GM21619 (cell line): ENCODE data around the gene GNB3.

Source experiments
- ATAC-seq: cut with Tn5 transposase; IDR thresholded peaks from one replicate; pipeline ENCODE4 v1.9.1; 2021; ENCODE audit not compliant: unreplicated experiment

GNB3 gene

GRCh38 chr12:6836851-6837250 lies 3.9 kb upstream of the GNB3 start:
- ATAC-seq, result no peak

GRCh38 chr12:6837370-6838060 lies 3.2 kb upstream of the GNB3 start:
- ATAC-seq, result no peak

DNA sequence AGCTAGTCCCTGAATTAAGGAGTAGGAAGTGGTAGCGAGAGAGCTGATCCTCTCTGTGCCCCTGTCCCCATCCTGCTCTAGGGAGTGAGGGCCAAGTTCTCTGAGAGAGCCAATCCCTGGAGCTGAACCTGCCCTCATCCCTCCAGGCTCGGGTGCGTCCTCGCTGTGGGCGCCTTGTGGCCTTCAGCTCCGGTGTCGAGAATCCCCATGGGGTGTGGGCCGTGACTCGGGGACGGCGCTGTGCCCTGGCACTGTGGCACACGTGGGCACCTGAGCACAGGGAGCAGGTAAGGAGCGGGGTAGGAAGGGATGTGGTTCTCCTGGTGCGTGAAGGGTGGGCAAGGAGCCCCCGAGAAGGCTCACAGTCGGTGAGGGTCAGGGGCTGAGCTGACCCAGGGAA lies 1.9 kb upstream of the GNB3 start:
- ATAC-seq, result no peak

DNA sequence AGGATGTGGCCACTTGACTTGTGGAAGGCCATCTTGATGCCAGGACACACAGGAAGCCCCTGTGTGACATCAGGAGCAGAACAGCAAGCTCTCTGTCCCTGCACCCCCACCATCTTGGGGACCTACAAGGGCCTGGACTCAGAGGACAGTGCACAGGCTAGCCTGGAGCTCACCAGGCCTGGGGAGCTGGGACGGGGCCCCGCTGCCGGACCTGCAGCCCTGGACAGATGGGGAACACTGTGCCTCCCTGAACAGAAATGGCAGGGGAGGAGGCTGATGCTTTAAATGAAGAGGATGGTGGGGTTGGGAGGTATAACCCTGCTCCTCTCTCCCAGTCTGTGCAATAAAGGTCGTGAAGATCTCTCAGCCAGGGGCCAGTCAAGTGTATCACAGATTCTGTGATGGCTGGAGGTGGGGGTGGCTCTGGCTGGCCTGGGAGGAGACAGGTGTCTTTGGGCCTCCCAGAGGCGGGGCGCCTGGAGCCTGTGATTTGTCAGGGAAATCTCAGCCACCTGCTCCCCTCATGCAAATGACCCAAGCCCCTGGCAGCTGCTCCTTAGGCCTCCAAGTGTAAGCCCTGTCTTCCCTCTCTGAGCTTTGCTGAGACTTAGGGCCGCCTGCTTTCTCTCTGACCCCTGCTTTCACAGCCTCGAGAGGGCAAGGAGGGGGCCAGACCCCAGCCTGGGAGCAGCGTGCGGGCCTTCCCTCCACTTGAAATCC lies 1.1 kb upstream of the GNB3 start:
- ATAC-seq, result peak; percentile 73

DNA sequence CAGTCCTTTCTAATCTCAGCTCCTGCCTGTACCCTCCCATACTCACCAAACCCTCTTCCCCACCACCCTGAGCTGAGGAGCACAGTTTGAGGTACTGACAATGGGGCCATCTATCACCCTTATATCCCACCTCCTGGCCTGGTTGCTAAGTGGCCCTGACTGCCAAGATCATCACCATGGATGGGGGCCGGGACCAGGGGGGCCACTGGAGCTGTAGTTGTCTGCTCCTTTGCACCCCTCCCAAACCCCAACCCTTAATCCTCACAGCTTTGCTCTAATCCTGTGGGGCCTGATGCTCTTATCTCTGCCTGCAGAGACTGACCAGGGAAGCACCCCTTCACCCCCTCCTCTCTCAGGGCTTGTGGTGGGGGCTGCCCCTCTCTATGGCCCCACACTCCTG lies 395 bp upstream of the GNB3 start:
- ATAC-seq, result no peak

- ATAC-seq, result no peak
Observed at GRCh38 chr12:6842075-6842474, 1.4 kb downstream of the GNB3 start.

DNA sequence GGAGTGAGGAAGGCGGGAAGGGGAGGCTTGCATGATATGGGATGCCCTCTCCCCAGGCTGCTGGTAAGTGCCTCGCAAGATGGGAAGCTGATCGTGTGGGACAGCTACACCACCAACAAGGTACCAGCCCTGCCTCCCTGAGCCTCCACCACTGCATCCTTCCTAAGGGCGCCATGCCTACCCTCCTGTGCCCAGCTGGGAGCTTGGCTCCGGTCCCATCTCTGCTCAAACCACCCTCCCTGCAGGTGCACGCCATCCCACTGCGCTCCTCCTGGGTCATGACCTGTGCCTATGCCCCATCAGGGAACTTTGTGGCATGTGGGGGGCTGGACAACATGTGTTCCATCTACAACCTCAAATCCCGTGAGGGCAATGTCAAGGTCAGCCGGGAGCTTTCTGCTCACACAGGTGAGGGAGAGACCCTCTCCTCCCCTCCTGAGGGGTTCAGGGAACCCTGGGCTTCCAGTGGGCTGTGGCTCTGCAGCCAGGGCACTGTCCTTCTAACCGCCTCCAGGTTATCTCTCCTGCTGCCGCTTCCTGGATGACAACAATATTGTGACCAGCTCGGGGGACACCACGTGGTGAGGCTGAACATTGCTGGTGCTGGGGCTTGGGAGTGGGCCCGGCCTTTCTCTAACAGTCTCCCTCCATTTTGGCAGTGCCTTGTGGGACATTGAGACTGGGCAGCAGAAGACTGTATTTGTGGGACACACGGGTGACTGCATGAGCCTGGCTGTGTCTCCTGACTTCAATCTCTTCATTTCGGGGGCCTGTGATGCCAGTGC lies 2.6 kb downstream of the GNB3 start:
- no peak for ATAC-seq

- ATAC-seq, result no peak
Observed at GRCh38 chr12:6845395-6845794, 4.7 kb downstream of the GNB3 start.

DNA sequence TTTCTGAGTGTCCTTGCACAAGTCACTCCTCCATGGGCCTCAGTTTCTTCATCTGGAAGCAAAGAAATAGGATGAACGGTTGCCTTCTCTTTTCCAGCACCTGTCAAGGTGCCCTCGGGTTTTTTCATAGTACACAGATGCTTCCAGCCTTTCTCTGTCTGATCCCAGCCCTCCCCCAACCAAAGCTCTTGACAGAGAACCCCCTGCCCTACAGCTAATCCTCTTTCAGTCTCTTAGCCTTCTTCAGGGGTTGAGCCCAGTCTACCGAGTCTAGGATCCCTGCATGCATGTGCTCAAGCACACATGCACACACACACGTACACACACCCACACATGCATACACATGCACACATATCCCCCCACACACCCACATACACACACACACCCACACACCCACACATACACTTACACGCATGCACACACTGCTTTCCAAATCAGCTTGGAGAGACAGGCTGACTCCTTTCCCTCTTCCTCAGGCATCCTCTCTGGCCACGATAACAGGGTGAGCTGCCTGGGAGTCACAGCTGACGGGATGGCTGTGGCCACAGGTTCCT lies 5.7 kb downstream of the GNB3 start:
- ATAC-seq, result no peak

DNA sequence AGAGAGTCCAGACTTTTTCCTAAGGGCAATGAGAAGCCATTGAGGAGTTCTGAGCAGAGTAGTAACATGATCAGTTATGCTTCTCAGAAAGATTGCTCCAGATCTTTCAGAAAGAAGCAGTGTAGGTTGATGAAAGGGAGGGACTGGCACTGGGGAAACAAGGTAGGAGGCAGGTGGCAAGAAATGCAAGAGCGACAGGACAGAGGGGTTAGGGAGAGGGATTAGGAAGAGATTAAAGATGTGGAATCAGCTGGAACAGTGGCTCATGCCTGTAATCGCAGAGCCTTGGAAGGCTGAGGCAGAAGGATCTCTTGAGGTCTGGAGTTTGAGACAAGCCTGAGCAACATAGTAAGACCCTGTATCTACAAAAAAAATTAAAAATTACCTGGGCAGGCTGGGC lies 7.0 kb downstream of the GNB3 start:
- ATAC-seq, result no peak

DNA sequence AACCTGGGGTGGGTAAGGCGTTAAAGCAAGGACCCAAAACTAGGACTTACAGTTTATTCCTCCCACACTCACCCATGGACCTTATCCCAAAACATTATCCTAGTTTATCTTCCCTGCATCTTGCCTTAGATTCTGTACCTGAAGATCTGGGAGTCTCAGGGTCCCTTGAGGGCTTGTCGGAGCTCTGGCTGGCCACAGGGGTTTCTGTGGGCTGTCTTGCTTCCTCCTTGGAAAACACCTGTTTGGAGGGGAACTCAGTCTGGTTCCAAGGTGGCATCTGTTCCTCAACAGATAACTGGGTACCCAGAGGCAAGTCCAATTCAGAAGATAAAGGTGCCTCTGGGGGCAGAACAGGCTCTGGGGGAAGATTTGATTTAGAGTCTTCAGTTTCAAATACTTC lies 8.7 kb downstream of the GNB3 start:
- no peak for ATAC-seq

DNA sequence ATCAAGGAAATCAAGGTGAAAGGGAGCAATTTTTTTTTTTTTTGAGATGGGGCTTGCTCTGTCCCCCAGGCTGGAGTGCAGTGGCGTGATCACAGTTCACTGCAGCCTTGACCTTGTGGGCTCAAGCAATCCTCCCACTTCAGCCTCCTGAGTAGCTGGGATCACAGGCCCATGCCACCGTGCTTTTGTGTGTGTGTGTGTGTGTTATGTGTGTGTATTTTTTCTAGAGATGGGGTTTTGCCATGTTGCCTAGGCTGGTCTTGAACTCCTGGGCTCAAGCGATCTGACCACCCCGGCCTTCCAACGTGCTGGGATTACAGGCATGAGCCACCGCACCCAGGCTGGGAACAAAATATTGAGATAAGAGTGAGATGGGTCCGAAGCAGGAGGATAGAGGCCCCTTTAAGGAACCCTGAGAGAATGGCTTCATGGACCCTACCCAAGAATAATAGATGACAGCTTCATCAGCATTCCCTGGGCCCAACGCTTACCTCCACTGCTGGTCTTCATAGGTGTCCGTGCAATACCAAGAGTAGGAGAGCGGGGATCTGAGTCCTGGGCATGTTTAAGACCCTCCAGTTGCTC lies 9.3 kb downstream of the GNB3 start:
- no peak for ATAC-seq

- no peak for ATAC-seq
Observed at GRCh38 chr12:6850796-6851152, 10.0 kb downstream of the GNB3 start.

- ATAC-seq, result peak; percentile 47
Observed at GRCh38 chr12:6851153-6851920, 10.6 kb downstream of the GNB3 start, which contains the start of gene CDCA3. TSS of gene CDCA3 (minus strand) at chr12:6851286. CDS start at chr12:6850952, 334 bp downstream.

DNA sequence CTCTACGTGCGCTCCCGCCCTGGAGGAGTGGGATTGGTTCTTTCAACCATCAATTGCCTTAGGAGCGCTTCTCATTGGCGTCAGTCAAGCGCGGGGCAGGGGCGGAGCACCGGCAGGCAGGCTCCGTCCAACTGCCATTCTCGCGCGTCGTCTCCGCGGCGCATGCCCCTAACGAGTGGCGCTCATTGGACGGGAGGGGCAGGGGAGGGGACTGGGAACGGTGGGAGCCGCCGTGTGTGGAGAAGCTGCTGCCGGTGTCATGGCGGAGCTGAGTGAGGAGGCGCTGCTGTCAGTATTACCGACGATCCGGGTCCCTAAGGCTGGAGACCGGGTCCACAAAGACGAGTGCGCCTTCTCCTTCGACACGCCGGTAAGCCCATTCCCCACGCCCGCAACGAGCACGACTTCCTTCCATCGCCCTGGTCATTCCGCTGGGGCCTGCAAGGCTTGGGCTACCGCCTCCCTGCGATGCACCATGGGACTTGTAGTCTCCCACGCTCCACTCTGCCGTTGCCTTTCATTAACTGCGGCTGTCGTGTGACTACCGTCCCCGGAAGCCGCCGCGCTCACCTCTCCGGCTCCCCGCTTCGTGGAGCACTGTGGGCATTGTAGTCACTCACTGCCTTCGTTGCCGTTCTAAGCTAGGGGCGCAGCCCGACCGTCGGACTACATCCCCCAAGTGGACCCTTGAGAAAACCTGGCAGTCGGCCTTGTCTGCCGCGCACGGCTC lies 11.4 kb downstream of the GNB3 start, which contains the start of gene USP5:
Gene USP5, plus strand, starts transcription at position 230 of the 730 bp plus-strand sequence. Its CDS starts 30 bp downstream, at position 260.
- ATAC-seq, result peak; percentile 70

DNA sequence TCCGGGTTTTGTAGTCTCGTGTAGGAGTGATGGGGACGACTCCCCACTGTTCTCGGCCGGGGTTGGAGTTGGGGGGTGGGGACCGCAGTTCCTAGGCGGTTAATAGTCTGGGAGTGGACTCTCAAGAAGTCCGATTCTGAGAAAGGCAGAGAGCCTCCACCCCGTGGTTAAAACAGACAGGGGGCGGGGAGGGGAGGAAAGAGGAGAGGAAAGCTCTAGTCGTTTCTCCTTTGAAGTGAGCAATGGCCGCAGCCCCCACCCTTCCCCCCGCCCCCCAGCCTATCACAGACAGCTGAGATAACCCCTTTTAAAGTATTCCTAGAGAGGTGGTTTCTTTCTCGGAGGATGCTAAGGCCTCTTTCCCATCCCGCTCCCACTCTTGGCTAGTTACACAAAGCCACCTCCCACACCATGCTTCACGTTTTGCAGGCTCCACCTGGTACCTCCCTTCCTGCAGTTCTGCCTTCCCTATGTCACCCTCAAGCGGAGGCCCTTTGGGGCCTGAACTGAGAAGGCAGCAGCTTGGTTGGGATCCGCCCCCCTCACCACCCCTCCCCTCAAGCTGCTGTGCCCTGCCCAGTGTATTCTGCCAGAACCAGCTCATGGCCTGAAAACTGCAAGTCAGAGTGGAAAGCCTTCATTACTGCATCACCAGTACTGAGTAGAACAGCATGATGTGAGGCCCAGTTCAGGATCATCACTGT lies 12.1 kb downstream of the GNB3 start:
- no peak for ATAC-seq

GRCh38 chr12:6853626-6854025 lies 12.9 kb downstream of the GNB3 start:
- ATAC-seq, result no peak

DNA sequence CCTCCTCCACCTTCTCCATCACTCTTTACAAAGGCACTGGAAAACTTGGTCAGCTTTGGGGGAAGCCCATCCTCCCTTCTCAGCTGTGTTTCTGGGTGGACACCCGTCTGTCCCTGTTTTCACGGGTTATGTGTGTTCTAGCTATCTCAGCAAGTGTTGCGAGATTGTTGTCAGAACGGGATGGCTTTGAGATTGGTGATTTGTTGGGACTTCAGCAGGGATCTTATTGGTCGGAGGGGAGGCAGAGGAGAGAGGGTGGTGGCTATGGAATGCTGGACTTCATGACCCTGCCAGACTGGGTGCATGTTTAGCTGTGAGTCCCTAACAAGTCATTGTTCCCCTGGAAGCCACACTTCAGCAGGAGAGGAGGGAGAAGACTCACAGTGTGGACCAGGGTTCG lies 13.3 kb downstream of the GNB3 start:
- no peak for ATAC-seq

- ATAC-seq, result no peak
Observed at GRCh38 chr12:6855322-6855721, 14.6 kb downstream of the GNB3 start.
